SK-N-MC (cell line): ENCODE data around the gene MEA1.

Experiments used
- EZH2 ChIP-seq: fragments of 200-600 bp; sonication (generic); IDR thresholded peaks from one replicate; pipeline ENCODE4 v1.6.1; 2017; ENCODE audit warnings: antibody characterized with exemption
- POLR2AphosphoS5 ChIP-seq: IDR thresholded peaks from 2 replicates; pipeline ENCODE4 v1.6.1; 2012; ENCODE audit warnings: mild to moderate bottlenecking, low read depth, low read length, borderline replicate concordance

- TF ChIP-seq EZH2 (no peak), POLR2AphosphoS5 (no peak)
Observed at GRCh38 chr6:43043310-43043709, 29.6 kb upstream of the MEA1 start.
